H9 (cell line): ENCODE results near the gene PAK1. TPM values are rescaled to one million over a fixed set of nuclear protein-coding genes. Genes with fewer than 3 reads are reported as not detected.

Source experiments
- DNase-seq: peaks from one replicate; pipeline ENCODE4 v3.0.0-alpha.2; 2017
- H2AFZ ChIP-seq: one replicate; pipeline ENCODE4 v1.6.1; 2013; ENCODE audit warnings: mild to moderate bottlenecking, low read length, control low read depth, moderate library complexity
- H2AK5ac ChIP-seq: 2 replicates; pipeline ENCODE4 v1.6.1; 2013; ENCODE audit warnings: low read length, control low read depth, mixed read lengths; ENCODE audit not compliant: insufficient read length
- H2BK120ac ChIP-seq: one replicate; pipeline ENCODE4 v1.6.1; 2013; ENCODE audit warnings: low read depth, mild to moderate bottlenecking, low read length, control low read depth, inconsistent platforms; ENCODE audit not compliant: poor library complexity, severe bottlenecking
- H2BK12ac ChIP-seq: 2 replicates; pipeline ENCODE4 v1.6.1; 2013; ENCODE audit warnings: low read length, control low read depth, mixed read lengths, low read depth; ENCODE audit not compliant: insufficient read length
- H2BK15ac ChIP-seq: 2 replicates; pipeline ENCODE4 v1.6.1; 2013; ENCODE audit warnings: low read depth, low read length, control low read depth
- H2BK20ac ChIP-seq: one replicate; pipeline ENCODE4 v1.6.1; 2013; ENCODE audit warnings: low read depth, mild to moderate bottlenecking, low read length, control low read depth, inconsistent platforms; ENCODE audit not compliant: poor library complexity, severe bottlenecking
- H2BK5ac ChIP-seq: 2 replicates; pipeline ENCODE4 v1.6.1; 2013; ENCODE audit warnings: low read length, control low read depth, mixed read lengths; ENCODE audit not compliant: insufficient read length
- H3K14ac ChIP-seq: 2 replicates; pipeline ENCODE4 v1.6.1; 2013; ENCODE audit warnings: low read length, control low read depth; ENCODE audit not compliant: insufficient read depth
- H3K18ac ChIP-seq: 2 replicates; pipeline ENCODE4 v1.6.1; 2013; ENCODE audit warnings: low read depth, mild to moderate bottlenecking, mixed read lengths, low read length, control low read depth; ENCODE audit not compliant: insufficient read length
- H3K23ac ChIP-seq: 2 replicates; pipeline ENCODE4 v1.6.1; 2013; ENCODE audit warnings: low read length, control low read depth, mixed read lengths, low read depth; ENCODE audit not compliant: insufficient read length
- H3K23me2 ChIP-seq: 2 replicates; pipeline ENCODE4 v1.6.1; 2013; ENCODE audit warnings: low read depth, mild to moderate bottlenecking, mixed read lengths, low read length, control low read depth; ENCODE audit not compliant: insufficient read length, poor library complexity, severe bottlenecking
- H3K27ac ChIP-seq: 2 replicates; pipeline ENCODE4 v1.5.1; 2013; ENCODE audit warnings: low read length, control low read depth, mixed read lengths, low read depth; ENCODE audit not compliant: insufficient read length
- H3K27me3 ChIP-seq: 2 replicates; pipeline ENCODE4 v1.6.1; 2013; ENCODE audit warnings: low read length, control low read depth, inconsistent platforms; ENCODE audit not compliant: insufficient read depth
- H3K4ac ChIP-seq: 2 replicates; pipeline ENCODE4 v1.6.1; 2013; ENCODE audit warnings: low read depth, mild to moderate bottlenecking, control low read depth, inconsistent platforms, low read length, moderate library complexity
- H3K4me1 ChIP-seq: 2 replicates; pipeline ENCODE4 v1.6.1; 2013; ENCODE audit warnings: low read length, control low read depth, inconsistent platforms; ENCODE audit not compliant: insufficient read depth
- H3K4me2 ChIP-seq: 2 replicates; pipeline ENCODE4 v1.6.1; 2013; ENCODE audit warnings: low read length, control low read depth, mixed read lengths; ENCODE audit not compliant: insufficient read length, insufficient read depth
- H3K56ac ChIP-seq: 2 replicates; pipeline ENCODE4 v1.6.1; 2013; ENCODE audit warnings: low read depth, mild to moderate bottlenecking, mixed read lengths, low read length, control low read depth; ENCODE audit not compliant: insufficient read length
- H3K79me1 ChIP-seq: 2 replicates; pipeline ENCODE4 v1.6.1; 2013; ENCODE audit warnings: low read depth, mild to moderate bottlenecking, moderate library complexity, low read length, control low read depth, inconsistent platforms; ENCODE audit not compliant: insufficient read depth, poor library complexity, severe bottlenecking
- H3K79me2 ChIP-seq: 2 replicates; pipeline ENCODE4 v1.6.1; 2013; ENCODE audit warnings: low read length, control low read depth, inconsistent platforms; ENCODE audit not compliant: insufficient read depth
- H3K9ac ChIP-seq: 2 replicates; pipeline ENCODE4 v1.6.1; 2013; ENCODE audit warnings: low read length, control low read depth, mixed read lengths; ENCODE audit not compliant: insufficient read length; ENCODE audit errors: extremely low read depth
- H3K9me3 ChIP-seq: one replicate; pipeline ENCODE4 v1.6.1; 2013; ENCODE audit warnings: low read depth, low read length, inconsistent platforms; ENCODE audit not compliant: control insufficient read depth
- H3T11ph ChIP-seq: one replicate; pipeline ENCODE4 v1.6.1; 2013; ENCODE audit warnings: mild to moderate bottlenecking, low read length, control low read depth, inconsistent platforms
- H4K20me1 ChIP-seq: one replicate; pipeline ENCODE4 v1.6.1; 2013; ENCODE audit not compliant: control insufficient read depth, insufficient read length, insufficient read depth
- H4K5ac ChIP-seq: 2 replicates; pipeline ENCODE4 v1.6.1; 2013; ENCODE audit warnings: low read depth, mild to moderate bottlenecking, mixed read lengths, low read length, control low read depth; ENCODE audit not compliant: insufficient read length
- H4K8ac ChIP-seq: replicated peaks from 2 replicates; pipeline ENCODE4 v1.6.1; 2013; ENCODE audit warnings: low read length, control low read depth, mixed read lengths, low read depth; ENCODE audit not compliant: insufficient read length
- H4K91ac ChIP-seq: 2 replicates; pipeline ENCODE4 v1.6.1; 2013; ENCODE audit warnings: low read depth, mild to moderate bottlenecking, moderate library complexity, mixed read lengths, low read length, control low read depth; ENCODE audit not compliant: insufficient read length
- H3K27ac Mint-ChIP-seq, 3 experiments: 2 replicates in 2 of 3; 3 replicates in 1 of 3; pipeline ENCODE4 v1.8.0; 2020 to 2021; ENCODE audit warnings: mixed read lengths in 3 of 3, mild to moderate bottlenecking in 1 of 3, moderate library complexity in 1 of 3
- H3K27me3 Mint-ChIP-seq: 2 replicates; pipeline ENCODE4 v1.8.0; 2021; ENCODE audit warnings: low read depth, mild to moderate bottlenecking, moderate library complexity, mixed read lengths
- H3K36me3 Mint-ChIP-seq, 3 experiments: 2 replicates in 2 of 3; 3 replicates in 1 of 3; pipeline ENCODE4 v1.8.0; 2020 to 2021; ENCODE audit warnings: low read depth in 3 of 3, mixed read lengths in 3 of 3; ENCODE audit not compliant: insufficient read depth in 1 of 3
- H3K4me1 Mint-ChIP-seq, 2 experiments: 2 replicates each; pipeline ENCODE4 v1.8.0; 2020; ENCODE audit warnings: mixed read lengths in 2 of 2
- H3K4me3 Mint-ChIP-seq, 2 experiments: 2 replicates in 1 of 2; 3 replicates in 1 of 2; pipeline ENCODE4 v1.8.0; 2020 to 2021; ENCODE audit warnings: mild to moderate bottlenecking in 2 of 2, mixed read lengths in 2 of 2, moderate library complexity in 1 of 2
- H3K9me3 Mint-ChIP-seq, 2 experiments: 2 replicates in 1 of 2; 3 replicates in 1 of 2; pipeline ENCODE4 v1.8.0; 2020; ENCODE audit warnings: mild to moderate bottlenecking in 2 of 2, mixed read lengths in 2 of 2, moderate library complexity in 1 of 2
- CTCF ChIP-seq: fragments of 200-600 bp; sonication (generic); conservative IDR thresholded peaks from 3 replicates; pipeline ENCODE4 v1.8.0; 2021; ENCODE audit warnings: antibody characterized with exemption, mild to moderate bottlenecking
- WGBS: extraction: QIAGEN DNeasy Blood & Tissue Kit; methylation state at CpG from one replicate; pipeline ENCODE4 v1.1.7; 2013; ENCODE audit warnings: missing lambda C conversion rate, low lambda C conversion rate, mixed read lengths; ENCODE audit not compliant: insufficient read length; ENCODE audit errors: extremely low coverage; 5-methylcytosine and 5-hydroxymethylcytosine counted together
- total RNA-seq: library from RNA; stranded (reverse); gene quantifications from 2 replicates; pipeline ENCODE4 v1.2.1, GENCODE V29; 2021

Gene PAK1
- total RNA-seq, 1 experiment from 2014 or later: 122 TPM

- Histone ChIP-seq H3K4ac (no peak overlapping the region), H2BK5ac (no peak overlapping the region), H4K8ac (no peak overlapping the region), H3K9me3 (no peaks in the 10 kb centered on the region), H2AK5ac (no peak overlapping the region), H2BK120ac (no peak overlapping the region), H3K79me1 (peaks cover 3% of the 10 kb centered on the region), H3K79me2 (no peaks in the 10 kb centered on the region), H3K4me1 (no peaks in the 10 kb centered on the region), H3T11ph (no peak overlapping the region), H2BK15ac (no peak overlapping the region), H3K56ac (no peak overlapping the region), H3K18ac (no peak overlapping the region), H4K20me1 (no peaks in the 10 kb centered on the region), H3K23me2 (no peaks in the 10 kb centered on the region), H2BK12ac (no peak overlapping the region), H4K5ac (no peak overlapping the region), H4K91ac (no peak overlapping the region), H3K14ac (no peak overlapping the region), H2BK20ac (no peak overlapping the region), H3K27me3 (no peaks in the 10 kb centered on the region), H3K9ac (no peak overlapping the region), H3K4me2 (no peak overlapping the region), H2AFZ (no peak overlapping the region), H3K23ac (no peak overlapping the region), H3K27ac (no peak overlapping the region)
- DNase-seq: no peak
- Mint-ChIP-seq H3K9me3 (no peaks in the 10 kb centered on the region), H3K4me3 (no peak overlapping the region), H3K27ac (no peak overlapping the region), H3K27me3 (no peaks in the 10 kb centered on the region), H3K4me1 (no peaks in the 10 kb centered on the region; a peak in 1 of 4 replicates), H3K36me3 (peaks cover 25 to 66% (median 56%) of the 10 kb centered on the region in 3 experiments; a peak in 6 of 7 replicates)
- TF ChIP-seq CTCF: no peak
- no CpG with 5 or more reads among the region's 3 CpGs for WGBS
Observed at GRCh38 chr11:77374611-77375031, 99.3 kb downstream of the PAK1 start.
